ENCODE data around the gene ARHGAP29. TPM values are rescaled to one million over a fixed set of nuclear protein-coding genes. Genes with fewer than 3 reads are reported as not detected.

Gene ARHGAP29
- polyA plus RNA-seq, 1 experiment = 21.5 TPM

DNA sequence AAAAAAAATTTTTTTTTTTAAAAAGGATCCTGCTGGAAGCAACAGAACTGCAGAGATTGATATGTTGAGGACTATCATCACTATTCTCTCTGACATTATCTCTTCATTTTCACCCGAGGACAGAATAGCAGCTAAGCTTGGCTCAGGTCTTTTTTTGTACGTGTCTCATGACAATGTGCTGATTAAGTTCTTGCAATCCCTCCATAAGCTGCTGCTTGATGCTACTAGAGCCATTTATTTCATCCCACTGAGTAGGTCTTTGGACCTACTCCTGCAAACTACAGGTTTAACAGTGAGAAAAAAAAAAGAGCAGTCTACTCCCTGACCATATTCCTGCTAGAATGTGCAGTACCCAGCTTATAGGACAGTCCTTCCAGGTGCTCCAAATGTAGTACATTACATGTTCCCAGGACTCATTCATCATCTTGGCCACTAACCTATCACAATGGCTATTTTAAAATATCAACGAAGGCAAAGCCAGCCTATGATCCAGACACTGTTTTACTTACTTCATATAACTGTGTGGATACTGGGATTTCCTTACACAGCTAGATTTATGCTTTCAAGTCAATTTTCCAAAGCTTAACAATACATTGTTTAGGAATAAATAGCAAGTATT, 54.1 kb downstream of the ARHGAP29 start:
- POLR2A ChIA-PET = no interaction called here
- H3K36me3 ChIP-seq (ENCODE audit: control insufficient read depth, insufficient read depth, low read length) = peaks cover 12% of the 10 kb centered on the region
- CTCF ChIA-PET = interaction anchor here (0.7 to 1.1 kb wide), 4 partner anchors 121 to 151 kb away, joined by 3 to 5 read pairs (median 4); no protein-coding TSS in a partner anchor
- no peaks in the 10 kb centered on the region for H3K27me3 ChIP-seq (ENCODE audit: control insufficient read depth, insufficient read depth, low read length)
- no peak overlapping the region for H3K4me3 ChIP-seq (ENCODE audit: low read depth, low read length)
- TF ChIP-seq, protein P1, sequence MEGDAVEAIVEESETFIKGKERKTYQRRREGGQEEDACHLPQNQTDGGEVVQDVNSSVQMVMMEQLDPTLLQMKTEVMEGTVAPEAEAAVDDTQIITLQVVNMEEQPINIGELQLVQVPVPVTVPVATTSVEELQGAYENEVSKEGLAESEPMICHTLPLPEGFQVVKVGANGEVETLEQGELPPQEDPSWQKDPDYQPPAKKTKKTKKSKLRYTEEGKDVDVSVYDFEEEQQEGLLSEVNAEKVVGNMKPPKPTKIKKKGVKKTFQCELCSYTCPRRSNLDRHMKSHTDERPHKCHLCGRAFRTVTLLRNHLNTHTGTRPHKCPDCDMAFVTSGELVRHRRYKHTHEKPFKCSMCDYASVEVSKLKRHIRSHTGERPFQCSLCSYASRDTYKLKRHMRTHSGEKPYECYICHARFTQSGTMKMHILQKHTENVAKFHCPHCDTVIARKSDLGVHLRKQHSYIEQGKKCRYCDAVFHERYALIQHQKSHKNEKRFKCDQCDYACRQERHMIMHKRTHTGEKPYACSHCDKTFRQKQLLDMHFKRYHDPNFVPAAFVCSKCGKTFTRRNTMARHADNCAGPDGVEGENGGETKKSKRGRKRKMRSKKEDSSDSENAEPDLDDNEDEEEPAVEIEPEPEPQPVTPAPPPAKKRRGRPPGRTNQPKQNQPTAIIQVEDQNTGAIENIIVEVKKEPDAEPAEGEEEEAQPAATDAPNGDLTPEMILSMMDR (IDR thresholded peaks at IDR 0.05; ENCODE audit: insufficient read depth, low read depth, low read length) = no peak
- no peak for DNase-seq (ENCODE audit: low read depth)

DNA sequence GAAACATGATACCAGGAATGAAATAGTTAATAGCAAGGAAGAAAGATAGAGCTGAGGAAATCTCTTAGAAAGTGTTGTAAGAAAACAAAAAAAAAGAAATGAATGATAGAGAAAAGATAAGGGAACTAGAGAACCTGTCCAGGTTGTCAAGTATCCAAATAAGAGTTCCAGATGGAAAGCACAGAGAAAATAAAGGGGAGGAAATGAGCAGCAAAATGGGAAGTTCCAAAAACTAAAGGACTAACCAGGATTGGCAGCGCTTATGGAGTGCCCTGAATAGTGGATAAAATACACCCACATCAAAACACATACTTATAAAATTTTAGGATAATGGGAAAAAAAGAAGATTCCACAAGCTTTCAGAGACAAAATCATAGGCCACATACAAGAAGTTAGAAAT, 55.2 kb downstream of the ARHGAP29 start:
- ChIA-PET CTCF (interaction anchor here (0.6 to 2.9 kb wide), 5 partner anchors 21 to 924 kb away, joined by 3 to 14 read pairs (median 4); no protein-coding TSS in a partner anchor), POLR2A (no interaction called here)
- Histone ChIP-seq H3K4me3 (ENCODE audit: low read depth, low read length) (no peak overlapping the region), H3K27me3 (ENCODE audit: control insufficient read depth, insufficient read depth, low read length) (no peaks in the 10 kb centered on the region), H3K36me3 (ENCODE audit: control insufficient read depth, insufficient read depth, low read length) (peaks cover 17% of the 10 kb centered on the region)
- TF ChIP-seq, protein P1 (IDR thresholded peaks at IDR 0.05; ENCODE audit: insufficient read depth, low read depth, low read length) = no peak
- DNase-seq (ENCODE audit: low read depth) = no peak

DNA sequence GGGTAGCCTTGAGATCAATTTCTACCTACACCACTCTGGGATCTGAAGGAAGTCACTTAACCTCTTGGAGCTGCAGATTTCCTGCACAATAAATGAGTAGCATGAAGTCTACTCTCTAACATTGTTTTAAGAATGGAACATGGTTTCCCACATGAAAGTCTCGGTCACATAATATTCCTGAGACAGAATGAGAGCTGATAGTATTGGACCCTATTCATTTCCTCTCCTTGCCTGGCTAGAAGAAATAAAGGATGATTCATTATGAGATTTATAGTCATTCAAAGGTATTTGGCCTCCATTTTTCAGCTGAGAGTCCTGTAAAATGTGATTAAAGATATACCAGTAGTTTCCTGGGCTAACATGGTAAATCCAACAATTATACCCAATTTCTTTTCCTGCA, 56.7 kb downstream of the ARHGAP29 start:
- no peak for DNase-seq (ENCODE audit: low read depth)
- CTCF ChIA-PET = interaction anchor here (0.6 to 2.9 kb wide), 4 partner anchors 37 to 155 kb away, joined by 3 to 14 read pairs (median 4); no protein-coding TSS in a partner anchor
- H3K36me3 ChIP-seq (ENCODE audit: control insufficient read depth, insufficient read depth, low read length) = peaks cover 23% of the 10 kb centered on the region

DNA sequence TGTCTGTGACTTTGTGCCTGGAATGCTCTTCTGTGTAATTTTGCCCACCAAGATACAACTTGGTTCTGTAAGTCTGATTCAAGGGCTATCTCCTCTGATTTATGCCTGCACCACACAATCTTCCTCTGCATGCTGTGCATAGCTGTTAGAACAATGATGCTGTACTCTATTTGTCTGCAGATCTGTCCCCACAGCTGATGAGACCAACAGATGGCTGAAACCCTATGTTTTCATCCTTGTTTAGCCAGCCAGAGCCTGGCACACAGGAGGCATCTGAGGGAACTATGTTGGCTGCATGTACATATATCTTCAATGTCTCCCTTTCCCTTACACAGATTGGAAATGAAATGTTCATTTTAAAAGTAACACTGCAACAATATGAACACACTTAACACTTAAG, 58.5 kb downstream of the ARHGAP29 start:
- no peaks in the 10 kb centered on the region for H3K27me3 ChIP-seq (ENCODE audit: control insufficient read depth, insufficient read depth, low read length)
- no peak overlapping the region for H3K4me3 ChIP-seq (ENCODE audit: low read depth, low read length)
- peaks cover 30% of the 10 kb centered on the region for H3K36me3 ChIP-seq (ENCODE audit: control insufficient read depth, insufficient read depth, low read length)
- ChIA-PET CTCF (interaction anchor here (1.0 to 1.4 kb wide), 3 partner anchors 12 to 157 kb away, joined by 3 to 4 read pairs (median 4); no protein-coding TSS in a partner anchor), POLR2A (no interaction called here)
- TF ChIP-seq, protein P1 (IDR thresholded peaks at IDR 0.05; ENCODE audit: insufficient read depth, low read depth, low read length) = no peak
- DNase-seq (ENCODE audit: low read depth) = no peak

More for the DNA sequence above, 56.7 kb downstream of the ARHGAP29 start:
- Histone ChIP-seq H3K27me3 (ENCODE audit: control insufficient read depth, insufficient read depth, low read length) (no peaks in the 10 kb centered on the region), H3K4me3 (ENCODE audit: low read depth, low read length) (no peak overlapping the region)
- TF ChIP-seq, protein P1 (IDR thresholded peaks at IDR 0.05; ENCODE audit: insufficient read depth, low read depth, low read length) = no peak
- POLR2A ChIA-PET = interaction anchor here (1.0 kb wide), 1 partner anchor 33 kb away, joined by 4 read pairs; no protein-coding TSS in a partner anchor

DNA sequence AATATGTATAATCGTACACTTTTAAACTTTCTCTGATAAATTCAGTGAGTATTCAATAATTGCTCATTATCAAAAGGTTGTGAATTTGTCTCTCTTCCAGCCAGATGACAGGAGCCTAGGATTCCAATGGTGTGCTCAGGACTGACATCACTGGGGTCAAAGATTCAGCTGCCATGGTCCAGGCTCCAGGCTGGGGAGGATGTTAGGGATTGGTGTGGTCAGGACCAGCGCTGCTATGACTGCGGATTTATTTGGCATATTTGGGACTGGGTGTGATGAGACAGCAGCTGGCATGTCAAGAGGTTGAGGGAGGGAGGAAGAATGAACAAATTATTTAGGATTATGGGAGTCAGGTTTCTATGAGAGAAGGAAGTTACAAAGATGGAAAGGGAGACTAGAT, 68.3 kb downstream of the ARHGAP29 start:
- H3K4me3 ChIP-seq (ENCODE audit: low read depth, low read length) = no peak overlapping the region
- peaks cover 8% of the 10 kb centered on the region for H3K36me3 ChIP-seq (ENCODE audit: control insufficient read depth, insufficient read depth, low read length)
- DNase-seq (ENCODE audit: low read depth) = no peak
- no peaks in the 10 kb centered on the region for H3K27me3 ChIP-seq (ENCODE audit: control insufficient read depth, insufficient read depth, low read length)
- TF ChIP-seq, protein P1 (IDR thresholded peaks at IDR 0.05; ENCODE audit: insufficient read depth, low read depth, low read length) = no peak
- ChIA-PET POLR2A (no interaction called here), CTCF (interaction anchor here (1.0 kb wide), 1 partner anchor 19 kb away, joined by 3 read pairs; no protein-coding TSS in a partner anchor)
